Mesenchymal stem cell (in vitro differentiated cells and primary cell): ENCODE measurements around the gene CCDC136. TPM values are rescaled to one million over a fixed set of nuclear protein-coding genes. Genes with fewer than 3 reads are reported as not detected.

Experiments
- DNase-seq: peaks from one replicate; pipeline ENCODE4 v3.0.0-alpha.2; 2013
- H2AFZ ChIP-seq: one replicate; pipeline ENCODE4 v1.6.1; 2013; ENCODE audit warnings: low read depth, mild to moderate bottlenecking, control low read depth, inconsistent platforms, low read length, moderate library complexity
- H2AK5ac ChIP-seq: 2 replicates; pipeline ENCODE4 v1.6.1; 2013; ENCODE audit warnings: low read length, moderate library complexity, mild to moderate bottlenecking, inconsistent platforms; ENCODE audit not compliant: severe bottlenecking
- H2BK120ac ChIP-seq: one replicate; pipeline ENCODE4 v1.6.1; 2013; ENCODE audit warnings: low read depth, mild to moderate bottlenecking, inconsistent platforms, low read length, moderate library complexity
- H2BK12ac ChIP-seq, 2 experiments: one replicate each; pipeline ENCODE4 v1.6.1; 2013; ENCODE audit warnings: inconsistent platforms in 2 of 2, low read length in 2 of 2, mild to moderate bottlenecking in 2 of 2, moderate library complexity in 2 of 2, control low read depth in 1 of 2
- H2BK15ac ChIP-seq: one replicate; pipeline ENCODE4 v1.6.1; 2013; ENCODE audit warnings: mild to moderate bottlenecking, low read depth, inconsistent platforms; ENCODE audit not compliant: poor library complexity, severe bottlenecking
- H2BK5ac ChIP-seq: 2 replicates; pipeline ENCODE4 v1.6.1; 2013; ENCODE audit warnings: low read depth, mild to moderate bottlenecking, low read length, control low read depth, inconsistent platforms; ENCODE audit not compliant: poor library complexity, severe bottlenecking
- H3K14ac ChIP-seq, 2 experiments: one replicate each; pipeline ENCODE4 v1.6.1; 2013; ENCODE audit warnings: inconsistent platforms in 2 of 2, low read length in 2 of 2, control low read depth in 1 of 2, mild to moderate bottlenecking in 1 of 2, moderate library complexity in 1 of 2
- H3K18ac ChIP-seq, 2 experiments: one replicate each; pipeline ENCODE4 v1.6.1; 2013; ENCODE audit warnings: inconsistent platforms in 2 of 2, low read length in 2 of 2, control low read depth in 1 of 2, low read depth in 1 of 2, mild to moderate bottlenecking in 1 of 2
- H3K23ac ChIP-seq, 2 experiments: one replicate each; pipeline ENCODE4 v1.6.1; 2013; ENCODE audit warnings: inconsistent platforms in 2 of 2, low read length in 2 of 2, mild to moderate bottlenecking in 2 of 2, moderate library complexity in 2 of 2, control low read depth in 1 of 2
- H3K27ac ChIP-seq: 2 replicates; pipeline ENCODE4 v1.5.1; 2013; ENCODE audit warnings: mild to moderate bottlenecking, moderate library complexity, low read length, control low read depth, inconsistent platforms; ENCODE audit not compliant: poor library complexity, severe bottlenecking
- H3K27me3 ChIP-seq, 2 experiments: 2 replicates each; pipeline versions ENCODE4 v1.6.1 to v1.7.0; 2013; ENCODE audit warnings: low read length in 2 of 2, mild to moderate bottlenecking in 2 of 2, moderate library complexity in 2 of 2, control low read depth in 1 of 2, inconsistent platforms in 1 of 2; ENCODE audit not compliant: control insufficient read depth in 1 of 2, insufficient read depth in 1 of 2
- H3K36me3 ChIP-seq, 2 experiments: 2 replicates each; pipeline versions ENCODE4 v1.6.1 to v1.7.0; 2013; ENCODE audit warnings: low read length in 2 of 2, control low read depth in 1 of 2, inconsistent platforms in 1 of 2, low read depth in 1 of 2, mild to moderate bottlenecking in 1 of 2; ENCODE audit not compliant: insufficient read depth in 2 of 2, control insufficient read depth in 1 of 2
- H3K4ac ChIP-seq, 2 experiments: one replicate each; pipeline ENCODE4 v1.6.1; 2013; ENCODE audit warnings: inconsistent platforms in 2 of 2, low read length in 2 of 2, mild to moderate bottlenecking in 2 of 2, moderate library complexity in 2 of 2, control low read depth in 1 of 2, low read depth in 1 of 2
- H3K4me1 ChIP-seq: 2 replicates; pipeline ENCODE4 v1.6.1; 2013; ENCODE audit warnings: low read depth, low read length, control low read depth; ENCODE audit not compliant: control insufficient read depth, insufficient read depth
- H3K4me2 ChIP-seq: 2 replicates; pipeline ENCODE4 v1.6.1; 2013; ENCODE audit warnings: low read length, mild to moderate bottlenecking, inconsistent platforms; ENCODE audit not compliant: poor library complexity, severe bottlenecking
- H3K4me3 ChIP-seq, 2 experiments: 2 replicates each; pipeline versions ENCODE4 v1.5.1 to v1.7.0; 2013; ENCODE audit warnings: low read length in 2 of 2, mild to moderate bottlenecking in 2 of 2, control low read depth in 1 of 2, low read depth in 1 of 2; ENCODE audit not compliant: insufficient read depth in 1 of 2
- H3K79me1 ChIP-seq: replicated peaks from 2 replicates; pipeline ENCODE4 v1.6.1; 2013; ENCODE audit warnings: mild to moderate bottlenecking, control low read depth, low read length, inconsistent platforms; ENCODE audit not compliant: poor library complexity, severe bottlenecking
- H3K9ac ChIP-seq: 2 replicates; pipeline ENCODE4 v1.7.0; 2013; ENCODE audit warnings: mild to moderate bottlenecking, low read length, moderate library complexity
- H3K9me3 ChIP-seq: 2 replicates; pipeline ENCODE4 v1.7.0; 2013; ENCODE audit warnings: mild to moderate bottlenecking, low read length; ENCODE audit not compliant: control insufficient read depth
- H4K8ac ChIP-seq: one replicate; pipeline ENCODE4 v1.6.1; 2013; ENCODE audit warnings: inconsistent platforms, mild to moderate bottlenecking, low read length, moderate library complexity
- H4K91ac ChIP-seq: one replicate; pipeline ENCODE4 v1.6.1; 2013; ENCODE audit warnings: mild to moderate bottlenecking, low read length, inconsistent platforms
- WGBS: methylation state at CpG from one replicate; pipeline ENCODE4 v1.1.7; 2013; ENCODE audit warnings: mixed read lengths; 5-methylcytosine and 5-hydroxymethylcytosine counted together
- polyA plus RNA-seq, 2 experiments: library from polyadenylated mRNA; stranded (reverse); fragments of 200-250 nt; gene quantifications; one replicate each; pipeline ENCODE4 v1.2.3, GENCODE V29; 2013

Gene CCDC136
- polyA plus RNA-seq (2013, experiment 1 of 2), result 2.2 TPM
- 1.4 TPM for polyA plus RNA-seq (2013, experiment 2 of 2)

DNA sequence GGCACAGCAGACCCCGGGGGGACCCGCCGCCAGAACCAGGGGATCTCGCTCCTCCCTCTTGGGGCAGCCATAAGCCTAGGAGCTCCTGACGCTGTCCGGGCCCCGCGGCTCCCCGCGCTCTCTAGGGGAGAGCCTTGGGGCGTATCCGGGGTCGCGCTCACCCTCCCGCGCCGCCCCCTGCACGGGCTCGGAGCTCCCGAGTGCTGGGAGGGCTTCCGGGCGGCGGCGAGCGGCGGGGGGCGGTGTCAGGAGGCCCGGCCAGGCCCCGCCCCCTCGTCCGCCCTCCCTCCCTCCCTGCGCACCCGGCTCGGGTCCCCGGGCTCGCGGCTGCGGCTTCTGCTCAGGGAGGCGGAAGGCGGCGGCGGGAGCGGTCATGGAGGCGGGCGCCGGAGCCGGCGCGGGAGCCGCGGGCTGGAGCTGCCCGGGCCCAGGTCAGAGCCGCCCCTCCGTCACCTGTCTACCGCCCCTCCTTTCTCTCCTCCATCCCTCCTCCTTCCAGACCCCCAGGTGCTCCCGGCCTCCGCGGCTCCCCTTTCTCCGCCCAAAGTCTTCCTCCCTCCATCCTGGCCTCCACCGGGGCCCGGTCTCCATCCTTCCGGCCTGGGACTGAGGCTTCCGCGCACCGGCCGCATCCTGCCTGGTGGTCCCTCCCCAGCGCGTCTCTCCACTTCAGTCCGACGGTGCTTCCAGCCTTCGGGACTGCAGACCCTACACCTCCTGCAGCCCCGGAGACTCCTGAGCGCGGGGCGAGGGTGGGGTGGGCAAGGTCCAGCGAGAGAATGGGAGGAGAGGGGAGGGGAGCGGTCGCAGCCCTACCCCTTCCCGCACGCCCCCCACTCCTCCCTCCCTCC lies at the start of gene CCDC136:
TSS of gene CCDC136 (plus strand) at position 848 of the 851 bp plus-strand sequence. CDS start 444 bp downstream, outside the sequence.
- H3K27me3 ChIP-seq, result peaks cover 0 to 15% of the 10 kb centered on the region in 2 experiments
- no peaks in the 10 kb centered on the region for H3K9me3 ChIP-seq
- H3K4me1 ChIP-seq, result peaks cover 9% of the 10 kb centered on the region
- peak within 1 kb of the TSS; percentile 4 for H2BK15ac ChIP-seq
- peak within 1 kb of the TSS; percentile 23 for H2BK120ac ChIP-seq
- no peak within 1 kb of the TSS for H3K27ac ChIP-seq
- H4K8ac ChIP-seq, result peak within 1 kb of the TSS; percentile 48
- peak within 1 kb of the TSS; percentile 85 for H3K9ac ChIP-seq
- peak within 1 kb of the TSS in 1 of 2 experiments; percentile 55 for H3K4ac ChIP-seq
- H3K14ac ChIP-seq, result peak within 1 kb of the TSS in 1 of 2 experiments; percentile 63
- H3K4me2 ChIP-seq, result peak within 1 kb of the TSS; percentile 99
- peak within 1 kb of the TSS; percentile 94 for H2AFZ ChIP-seq
- peak within 1 kb of the TSS; percentile 43 for H4K91ac ChIP-seq
- H3K23ac ChIP-seq, result peak within 1 kb of the TSS in 1 of 2 experiments; percentile 24
- peak within 1 kb of the TSS in 1 of 2 experiments; percentile 74 for H2BK12ac ChIP-seq
- peak within 1 kb of the TSS; percentile 79 to 90 for H3K4me3 ChIP-seq
- H3K18ac ChIP-seq, result peak within 1 kb of the TSS; percentile 35 to 78
- no peaks in the 10 kb centered on the region for H3K79me1 ChIP-seq
- peaks cover 2 to 25% of the 10 kb centered on the region in 2 experiments for H3K36me3 ChIP-seq
- peak; percentile 54 for DNase-seq
- WGBS, result under 1% methylated on average over 23 of the region's 80 CpGs
- no peak within 1 kb of the TSS for H2AK5ac ChIP-seq
- no peak within 1 kb of the TSS for H2BK5ac ChIP-seq

DNA sequence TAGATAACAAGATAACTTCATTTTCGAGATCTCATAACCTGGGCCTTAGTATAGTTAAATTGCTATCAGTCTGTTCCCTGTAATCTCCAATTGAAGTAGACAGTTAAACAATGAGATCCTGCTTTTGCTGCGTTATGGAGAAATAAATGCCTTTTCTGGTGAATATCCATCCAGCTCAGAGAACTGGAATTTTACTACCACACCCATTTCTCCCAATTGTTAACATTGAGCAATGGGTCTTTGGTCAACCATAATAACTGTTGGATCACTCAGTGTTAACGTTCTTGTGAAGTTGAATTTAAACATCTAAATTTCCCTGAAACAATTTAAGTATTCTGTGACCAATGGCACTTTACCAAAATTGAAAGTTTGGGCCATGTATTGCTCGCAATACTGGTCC lies 49.6 kb upstream of the CCDC136 start:
- 100% methylated on average over 1 of the region's 4 CpGs for WGBS
- no peak overlapping the region for H4K91ac ChIP-seq
- peak overlapping the region in 1 of 2 experiments; percentile 97 for H3K4me3 ChIP-seq
- no peak overlapping the region for H3K4me2 ChIP-seq
- H3K27ac ChIP-seq, result no peak overlapping the region
- no peaks in the 10 kb centered on the region for H3K9me3 ChIP-seq
- no peak overlapping the region for H2BK5ac ChIP-seq
- no peak overlapping the region for H2BK120ac ChIP-seq
- peaks cover 11 to 28% of the 10 kb centered on the region in 2 experiments for H3K36me3 ChIP-seq
- H4K8ac ChIP-seq, result no peak overlapping the region
- peak overlapping the region; percentile 99 for H3K9ac ChIP-seq
- H2BK15ac ChIP-seq, result no peak overlapping the region
- no peak overlapping the region for H2BK12ac ChIP-seq
- no peak overlapping the region for H3K23ac ChIP-seq
- H2AFZ ChIP-seq, result no peak overlapping the region
- DNase-seq, result peak; percentile 41
- no peak overlapping the region for H3K18ac ChIP-seq
- H3K27me3 ChIP-seq, result no peaks in the 10 kb centered on the region
- no peak overlapping the region for H3K4ac ChIP-seq
- H3K14ac ChIP-seq, result no peak overlapping the region
- peaks cover 3% of the 10 kb centered on the region for H3K4me1 ChIP-seq
- no peaks in the 10 kb centered on the region for H3K79me1 ChIP-seq
- no peak overlapping the region for H2AK5ac ChIP-seq

GRCh38 chr7:128743112-128743772 lies 48.5 kb upstream of the CCDC136 start:
- no peak overlapping the region for H3K23ac ChIP-seq
- peak; percentile 56 for DNase-seq
- H3K4me2 ChIP-seq, result no peak overlapping the region
- H3K4me1 ChIP-seq, result peaks cover 3% of the 10 kb centered on the region
- no peak overlapping the region for H3K27ac ChIP-seq
- H3K18ac ChIP-seq, result peak overlapping the region in 1 of 2 experiments; percentile 7
- no peak overlapping the region for H3K4ac ChIP-seq
- no peaks in the 10 kb centered on the region for H3K9me3 ChIP-seq
- H4K91ac ChIP-seq, result no peak overlapping the region
- no peak overlapping the region for H2BK5ac ChIP-seq
- no peak overlapping the region for H2BK12ac ChIP-seq
- H3K9ac ChIP-seq, result peak overlapping the region; percentile 99
- no peak overlapping the region for H2BK120ac ChIP-seq
- H3K36me3 ChIP-seq, result peaks cover 11 to 38% of the 10 kb centered on the region in 2 experiments
- peak overlapping the region in 1 of 2 experiments; percentile 97 for H3K4me3 ChIP-seq
- no peak overlapping the region for H2BK15ac ChIP-seq
- 62% methylated on average over 6 of the region's 7 CpGs for WGBS
- H2AFZ ChIP-seq, result no peak overlapping the region
- no peaks in the 10 kb centered on the region for H3K27me3 ChIP-seq
- H3K79me1 ChIP-seq, result no peaks in the 10 kb centered on the region
- no peak overlapping the region for H2AK5ac ChIP-seq
- H3K14ac ChIP-seq, result no peak overlapping the region
- H4K8ac ChIP-seq, result no peak overlapping the region
